GM19397 (cell line): Measurements from ENCODE around the gene ZNF664.

Source experiments
- ATAC-seq: cut with Tn5 transposase; IDR thresholded peaks from one replicate; pipeline ENCODE4 v1.9.1; 2021; ENCODE audit warnings: mild to moderate bottlenecking, moderate library complexity; ENCODE audit not compliant: unreplicated experiment

Gene ZNF664

GRCh38 chr12:124049451-124050094 lies 76.6 kb downstream of the ZNF664 start:
- ATAC-seq: no peak

GRCh38 chr12:124053851-124054250 lies 80.8 kb downstream of the ZNF664 start:
- ATAC-seq: no peak

GRCh38 chr12:124055066-124055465 lies 82.1 kb downstream of the ZNF664 start:
- no peak for ATAC-seq

- ATAC-seq: no peak
Observed at GRCh38 chr12:124057691-124058090, 84.7 kb downstream of the ZNF664 start.

- no peak for ATAC-seq
Observed at GRCh38 chr12:124059752-124060151, 86.7 kb downstream of the ZNF664 start.
